Keratinocyte (primary cell): ENCODE results near the gene MAD1L1. TPM values are rescaled to one million over a fixed set of nuclear protein-coding genes. Genes with fewer than 3 reads are reported as not detected.

Experiments used
- DNase-seq: peaks from one replicate; pipeline ENCODE4 v3.0.0-alpha.2; 2011; ENCODE audit warnings: low read depth, missing footprints, low spot score
- FAIRE-seq: peaks from 2 replicates; lab custom pipeline; 2011; peaks lifted over from hg19 to GRCh38; lab: Jason Lieb, UNC
- H2AFZ ChIP-seq: 2 replicates; pipeline ENCODE4 v1.6.0; 2012; ENCODE audit warnings: low read length, control low read depth, inconsistent platforms; ENCODE audit not compliant: control insufficient read depth
- H3K27ac ChIP-seq: 2 replicates; pipeline ENCODE4 v1.5.1; 2011; ENCODE audit warnings: low read length; ENCODE audit not compliant: control insufficient read depth, insufficient read depth
- H3K27me3 ChIP-seq: 3 replicates; pipeline ENCODE4 v1.6.0; 2011; ENCODE audit warnings: low read length; ENCODE audit not compliant: control insufficient read depth, insufficient read depth; ENCODE audit errors: extremely low read depth
- H3K36me3 ChIP-seq, 2 experiments: 2 replicates in 1 of 2; 3 replicates in 1 of 2; pipeline ENCODE4 v1.5.1; 2011; ENCODE audit warnings: low read length in 2 of 2, mild to moderate bottlenecking in 1 of 2; ENCODE audit not compliant: control insufficient read depth in 2 of 2, insufficient read depth in 2 of 2; ENCODE audit errors: extremely low read depth in 1 of 2
- H3K4me1 ChIP-seq: 3 replicates; pipeline ENCODE4 v1.5.1; 2011; ENCODE audit warnings: low read length; ENCODE audit not compliant: control insufficient read depth, insufficient read depth; ENCODE audit errors: extremely low read depth
- H3K4me2 ChIP-seq: 3 replicates; pipeline ENCODE4 v1.6.0; 2011; ENCODE audit warnings: low read depth, low read length; ENCODE audit not compliant: control insufficient read depth, insufficient read depth; ENCODE audit errors: extremely low read depth
- H3K4me3 ChIP-seq, 3 experiments: fragments of 200-600 bp in 1 of 3; sonication (generic) in 1 of 3; 2 replicates in 2 of 3; 3 replicates in 1 of 3; pipeline ENCODE4 v1.5.1; 2011 to 2016; ENCODE audit warnings: low read length in 3 of 3, mild to moderate bottlenecking in 3 of 3, control low read depth in 2 of 3, inconsistent platforms in 1 of 3, low read depth in 1 of 3, mixed read lengths in 1 of 3, mixed run types in 1 of 3, moderate library complexity in 1 of 3; ENCODE audit not compliant: control insufficient read depth in 2 of 3, insufficient read depth in 2 of 3; ENCODE audit errors: extremely low read depth in 1 of 3
- H3K79me2 ChIP-seq: 2 replicates; pipeline ENCODE4 v1.6.0; 2012; ENCODE audit warnings: low read length; ENCODE audit not compliant: control insufficient read depth, insufficient read depth
- H3K9ac ChIP-seq: 3 replicates; pipeline ENCODE4 v1.6.0; 2011; ENCODE audit warnings: low read length; ENCODE audit not compliant: control insufficient read depth, insufficient read depth; ENCODE audit errors: extremely low read depth
- H3K9me1 ChIP-seq: 3 replicates; pipeline ENCODE4 v1.6.0; 2011; ENCODE audit warnings: low read length; ENCODE audit not compliant: control insufficient read depth, insufficient read depth; ENCODE audit errors: extremely low read depth
- H3K9me3 ChIP-seq: 2 replicates; pipeline ENCODE4 v1.5.1; 2012; ENCODE audit warnings: low read depth, low read length; ENCODE audit not compliant: control insufficient read depth
- H4K20me1 ChIP-seq: 3 replicates; pipeline ENCODE4 v1.6.0; 2011; ENCODE audit warnings: low read length; ENCODE audit not compliant: control insufficient read depth, insufficient read depth; ENCODE audit errors: extremely low read depth
- CTCF ChIP-seq, 3 experiments: IDR thresholded peaks in 1 of 3; conservative IDR thresholded peaks in 1 of 3; optimal IDR thresholded peaks in 1 of 3; 2 replicates in 2 of 3; 3 replicates in 1 of 3; pipeline versions ENCODE3 to v1.5.1; 2011; ENCODE audit warnings: low read length in 3 of 3, mild to moderate bottlenecking in 3 of 3, moderate library complexity in 2 of 3, control low read depth in 1 of 3, inconsistent platforms in 1 of 3; ENCODE audit not compliant: insufficient read depth in 2 of 3; ENCODE audit errors: extremely low read depth in 1 of 3
- EZH2 ChIP-seq: IDR thresholded peaks from one replicate; pipeline ENCODE4 v1.6.1; 2012; ENCODE audit warnings: inconsistent platforms, mild to moderate bottlenecking, low read length, moderate library complexity
- dilution Hi-C: fragments of 300-500 bp; cut with MboI; formaldehyde crosslinking; loops from one replicate; pipeline ENCODE4 v1.7.0; 2020; ENCODE audit warnings: low sequenced_read_pairs; ENCODE audit not compliant: extremely low pct_ligation_motif_present
- polyA plus RNA-seq, 5 experiments: library from polyadenylated mRNA; depleted of rRNA in 3 of 5; stranded (reverse) in 3 of 5; stranded (forward) in 1 of 5; unstranded in 1 of 5; fragments of >200 nt; gene quantifications; 1 replicate in 1 of 5; 2 replicates in 3 of 5; 3 replicates in 1 of 5; pipeline versions ENCODE4 v1.2.1 to v1.2.3, GENCODE V29; 2011 to 2012; ENCODE audit warnings: missing spikeins in 2 of 5, low read depth in 1 of 5, low replicate concordance in 1 of 5

The MAD1L1 gene
- polyA plus RNA-seq, 1 donor (not counting 4 experiments of a cell fraction or from before 2014, with no cell fraction given), result 18.0 TPM

DNA sequence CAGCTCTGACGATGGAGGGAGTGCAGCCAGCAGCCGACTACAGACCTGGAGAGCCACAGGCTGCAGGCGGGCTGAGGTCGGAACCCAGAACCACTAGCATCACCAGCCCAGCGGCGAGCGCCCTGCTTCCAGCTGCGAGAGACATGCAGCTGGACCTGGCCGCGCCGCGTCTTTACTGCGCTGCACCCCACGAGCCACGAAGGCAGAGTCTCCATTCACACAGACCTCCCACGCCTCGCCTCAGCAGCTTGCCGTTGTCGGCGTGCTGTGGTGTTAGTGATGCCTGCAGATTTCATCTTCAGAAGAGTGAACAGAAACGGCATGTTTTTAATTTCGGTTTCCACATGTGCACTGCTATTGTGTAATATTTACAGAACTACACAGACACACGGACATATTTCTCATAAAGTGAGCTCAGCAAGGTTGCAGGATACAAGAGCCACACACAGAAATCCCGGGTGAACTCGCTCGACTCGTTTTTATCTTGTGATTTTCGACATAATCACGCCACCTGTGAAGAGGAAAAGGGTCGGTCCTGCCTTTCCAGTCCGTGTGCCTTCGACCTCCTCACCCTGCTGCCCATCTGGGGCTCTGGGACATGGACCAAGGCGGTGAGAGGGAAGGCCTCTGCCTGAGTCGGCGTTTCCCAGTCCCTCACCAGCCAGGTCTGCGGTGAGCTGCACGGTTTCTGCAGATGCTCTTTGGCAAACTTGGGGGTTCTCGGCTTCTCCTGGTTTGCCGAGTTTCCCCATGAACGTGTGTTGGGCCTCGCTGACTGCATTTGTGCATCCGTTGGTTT is 310.5 kb downstream of the MAD1L1 start:
- no peaks in the 10 kb centered on the region for H3K27me3 ChIP-seq
- FAIRE-seq (no peak), DNase-seq (no peak)
- H3K4me1 ChIP-seq, result peaks cover 10% of the 10 kb centered on the region
- H3K9me3 ChIP-seq, result no peaks in the 10 kb centered on the region
- H3K4me2 ChIP-seq, result no peak overlapping the region
- TF ChIP-seq EZH2 (no peak), CTCF (optimal IDR thresholded peaks at IDR 0.05 in 1 of 3, IDR thresholded peaks at IDR 0.05 in 1 of 3, conservative IDR thresholded peaks at IDR 0.05 in 1 of 3; ENCODE audit: extremely low read depth in 1 of 3, insufficient read depth in 2 of 3, low read length in 3 of 3) (no peak)
- no peak overlapping the region for H3K9ac ChIP-seq
- dilution Hi-C loops, result no loop called here
- no peaks in the 10 kb centered on the region for H3K79me2 ChIP-seq
- H3K36me3 ChIP-seq, result peaks cover 0 to 2% of the 10 kb centered on the region in 2 experiments
- H3K27ac ChIP-seq, result no peak overlapping the region
- no peaks in the 10 kb centered on the region for H3K9me1 ChIP-seq
- H2AFZ ChIP-seq, result no peak overlapping the region
- H4K20me1 ChIP-seq, result no peaks in the 10 kb centered on the region
- H3K4me3 ChIP-seq, result no peak overlapping the region

- Histone ChIP-seq H3K36me3 (peaks cover 0 to 2% of the 10 kb centered on the region in 2 experiments), H3K9me1 (no peaks in the 10 kb centered on the region), H3K4me1 (peaks cover 11% of the 10 kb centered on the region), H3K27ac (no peak overlapping the region), H3K4me2 (no peak overlapping the region), H3K9me3 (no peaks in the 10 kb centered on the region), H2AFZ (no peak overlapping the region), H4K20me1 (no peaks in the 10 kb centered on the region), H3K4me3 (no peak overlapping the region), H3K79me2 (no peaks in the 10 kb centered on the region), H3K9ac (no peak overlapping the region), H3K27me3 (no peaks in the 10 kb centered on the region)
- DNase-seq, result no peak
- TF ChIP-seq EZH2 (no peak), CTCF (optimal IDR thresholded peaks at IDR 0.05 in 1 of 3, IDR thresholded peaks at IDR 0.05 in 1 of 3, conservative IDR thresholded peaks at IDR 0.05 in 1 of 3; ENCODE audit: extremely low read depth in 1 of 3, insufficient read depth in 2 of 3, low read length in 3 of 3) (no peak)
- no peak for FAIRE-seq
- dilution Hi-C loops, result no loop called here
Measured at GRCh38 chr7:1920881-1921280, 311.9 kb downstream of the MAD1L1 start.
